Ectodermal cell (in vitro differentiated cells): Measurements from ENCODE around the gene DES. TPM values are rescaled to one million over a fixed set of nuclear protein-coding genes. Genes with fewer than 3 reads are reported as not detected.
A peak's percentile ranks its signal among the peaks of the same experiment; 100 is the strongest.

Source experiments
- H3K27ac ChIP-seq: 2 replicates; pipeline ENCODE4 v1.7.0; 2013; ENCODE audit warnings: mild to moderate bottlenecking, low read depth, low read length; ENCODE audit not compliant: insufficient read depth, poor library complexity, severe bottlenecking
- H3K27me3 ChIP-seq: 2 replicates; pipeline ENCODE4 v1.7.0; 2013; ENCODE audit warnings: mild to moderate bottlenecking, low read length; ENCODE audit not compliant: insufficient read depth, control insufficient read depth, poor library complexity, severe bottlenecking
- H3K36me3 ChIP-seq: one replicate; pipeline ENCODE4 v1.7.0; 2013; ENCODE audit warnings: low read length; ENCODE audit not compliant: control insufficient read depth, insufficient read depth
- H3K4me1 ChIP-seq: one replicate; pipeline ENCODE4 v1.7.0; 2013; ENCODE audit warnings: low read length; ENCODE audit not compliant: control insufficient read depth, insufficient read depth
- H3K4me3 ChIP-seq: 2 replicates; pipeline ENCODE4 v1.7.0; 2013; ENCODE audit warnings: low read depth, low read length, control low read depth; ENCODE audit not compliant: insufficient read depth
- H3K9me3 ChIP-seq: 2 replicates; pipeline ENCODE4 v1.7.0; 2013; ENCODE audit warnings: mild to moderate bottlenecking, low read length, moderate library complexity; ENCODE audit not compliant: control insufficient read depth
- WGBS, 2 experiments: methylation state at CpG; one replicate each; pipeline ENCODE4 v1.1.7; 2013; ENCODE audit warnings: missing lambda C conversion rate in 2 of 2; 5-methylcytosine and 5-hydroxymethylcytosine counted together
- polyA plus RNA-seq, 4 experiments: library from polyadenylated mRNA; stranded (reverse); fragments of 50-300 nt; gene quantifications; one replicate each; pipeline ENCODE4 v1.2.3, GENCODE V29; 2013

DES gene
- 0.65 TPM for polyA plus RNA-seq (2013, experiment 1 of 4)
- 0.57 TPM for polyA plus RNA-seq (2013, experiment 2 of 4)
- polyA plus RNA-seq (2013, experiment 3 of 4), result 1.0 TPM
- 0.45 TPM for polyA plus RNA-seq (2013, experiment 4 of 4)

DNA sequence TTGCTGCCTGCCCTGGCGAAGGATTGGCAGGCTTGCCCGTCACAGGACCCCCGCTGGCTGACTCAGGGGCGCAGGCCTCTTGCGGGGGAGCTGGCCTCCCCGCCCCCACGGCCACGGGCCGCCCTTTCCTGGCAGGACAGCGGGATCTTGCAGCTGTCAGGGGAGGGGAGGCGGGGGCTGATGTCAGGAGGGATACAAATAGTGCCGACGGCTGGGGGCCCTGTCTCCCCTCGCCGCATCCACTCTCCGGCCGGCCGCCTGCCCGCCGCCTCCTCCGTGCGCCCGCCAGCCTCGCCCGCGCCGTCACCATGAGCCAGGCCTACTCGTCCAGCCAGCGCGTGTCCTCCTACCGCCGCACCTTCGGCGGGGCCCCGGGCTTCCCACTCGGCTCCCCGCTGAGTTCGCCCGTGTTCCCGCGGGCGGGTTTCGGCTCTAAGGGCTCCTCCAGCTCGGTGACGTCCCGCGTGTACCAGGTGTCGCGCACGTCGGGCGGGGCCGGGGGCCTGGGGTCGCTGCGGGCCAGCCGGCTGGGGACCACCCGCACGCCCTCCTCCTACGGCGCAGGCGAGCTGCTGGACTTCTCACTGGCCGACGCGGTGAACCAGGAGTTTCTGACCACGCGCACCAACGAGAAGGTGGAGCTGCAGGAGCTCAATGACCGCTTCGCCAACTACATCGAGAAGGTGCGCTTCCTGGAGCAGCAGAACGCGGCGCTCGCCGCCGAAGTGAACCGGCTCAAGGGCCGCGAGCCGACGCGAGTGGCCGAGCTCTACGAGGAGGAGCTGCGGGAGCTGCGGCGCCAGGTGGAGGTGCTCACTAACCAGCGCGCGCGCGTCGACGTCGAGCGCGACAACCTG lies at the start of gene DES:
TSS of gene DES (plus strand) at position 223 of the 857 bp plus-strand sequence. CDS start at position 309, 86 bp downstream.
- no peaks in the 10 kb centered on the region for H3K9me3 ChIP-seq
- H3K36me3 ChIP-seq, result no peaks in the 10 kb centered on the region
- WGBS, 2 experiments, result 88% methylated on average over 98 of the region's 98 CpGs
- no peak within 1 kb of the TSS for H3K4me3 ChIP-seq
- H3K4me1 ChIP-seq, result peaks cover 10% of the 10 kb centered on the region
- H3K27ac ChIP-seq, result no peak within 1 kb of the TSS
- H3K27me3 ChIP-seq, result peaks cover 3% of the 10 kb centered on the region

DNA sequence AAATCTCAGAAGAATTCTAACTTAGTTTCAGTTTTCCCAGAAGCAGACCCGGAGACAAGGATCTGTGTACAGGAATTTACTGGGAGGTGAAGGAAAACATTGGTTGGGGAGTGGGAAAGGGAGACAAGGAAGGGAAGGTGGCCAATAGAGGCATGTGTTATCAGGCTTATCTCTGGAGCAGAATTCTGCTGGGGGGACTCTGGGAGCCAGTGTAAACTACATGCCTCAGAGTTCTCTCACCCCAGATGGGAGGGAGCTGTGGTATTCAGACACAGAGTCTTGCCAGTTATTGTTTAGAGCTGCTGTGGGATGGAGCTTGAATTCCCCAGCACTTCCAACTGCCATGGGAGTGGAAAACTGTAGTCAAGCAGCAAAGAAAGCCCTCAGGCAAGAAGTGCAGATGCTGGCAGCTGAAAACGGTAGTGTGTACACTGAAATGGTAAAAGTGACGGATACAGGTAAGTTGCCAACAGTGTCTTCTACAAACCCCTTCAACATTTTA lies 49.4 kb upstream of the DES start:
- H3K36me3 ChIP-seq, result no peaks in the 10 kb centered on the region
- H3K4me1 ChIP-seq, result no peaks in the 10 kb centered on the region
- 88 to 89% methylated on average over 3 of the region's 3 CpGs for WGBS, 2 experiments
- H3K27ac ChIP-seq, result no peak overlapping the region
- H3K27me3 ChIP-seq, result no peaks in the 10 kb centered on the region
- H3K4me3 ChIP-seq, result no peak overlapping the region
- no peaks in the 10 kb centered on the region for H3K9me3 ChIP-seq

DNA sequence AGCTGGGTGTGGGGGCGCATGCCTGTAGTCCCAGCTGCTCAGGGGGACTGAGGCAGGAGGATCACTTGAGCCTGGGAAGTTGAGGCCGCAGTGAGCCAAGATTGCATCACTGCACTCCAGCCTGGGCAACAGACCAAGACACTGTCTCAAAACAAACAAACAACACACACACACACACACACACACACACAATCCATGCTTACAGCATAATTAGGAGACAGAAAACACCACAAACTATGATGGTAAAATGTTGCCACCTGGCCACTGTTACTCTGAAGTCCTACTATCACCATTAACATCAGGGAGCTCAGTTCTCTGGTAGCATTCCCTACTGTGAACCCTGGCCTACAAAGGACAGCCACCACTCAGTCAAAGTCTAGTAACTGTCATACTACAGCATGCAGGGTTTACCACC lies 48.7 kb upstream of the DES start:
- Histone ChIP-seq H3K9me3 (no peaks in the 10 kb centered on the region), H3K27me3 (no peaks in the 10 kb centered on the region), H3K36me3 (no peaks in the 10 kb centered on the region), H3K4me1 (no peaks in the 10 kb centered on the region), H3K27ac (no peak overlapping the region), H3K4me3 (no peak overlapping the region)
- 51 to 53% methylated on average over 2 of the region's 2 CpGs for WGBS, 2 experiments

DNA sequence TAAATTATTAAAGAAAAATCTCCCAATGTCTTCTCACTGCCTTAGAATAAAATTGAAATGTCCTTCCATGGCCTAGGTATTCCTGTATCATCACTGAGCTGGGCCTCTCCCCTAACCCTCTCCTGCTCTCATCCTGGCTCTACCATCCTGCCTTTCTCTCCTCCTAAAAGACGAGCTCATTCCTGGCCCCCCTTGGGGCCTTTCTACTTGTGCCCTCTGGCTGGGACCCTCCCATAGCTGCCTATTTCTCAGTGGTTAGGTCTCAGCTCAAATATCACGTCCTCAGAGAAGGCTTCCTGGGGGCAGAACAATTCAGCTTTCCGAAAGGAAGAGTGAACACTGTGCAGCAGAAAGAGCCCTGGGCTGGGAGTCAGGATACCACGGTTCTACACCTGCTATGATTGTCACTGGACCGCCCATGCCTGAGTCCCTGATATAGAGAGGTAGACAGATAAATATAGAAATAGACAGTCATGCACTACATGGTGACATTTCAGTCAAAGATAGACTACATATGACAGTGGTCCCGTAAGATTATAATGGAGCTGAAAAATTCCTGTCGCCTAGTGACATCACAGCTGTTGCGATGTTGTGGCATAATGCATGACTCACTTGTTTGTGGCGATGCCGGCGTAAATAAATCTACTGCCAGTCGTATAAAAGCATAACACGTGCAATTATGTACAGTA lies 39.9 kb upstream of the DES start:
- H3K4me1 ChIP-seq, result peaks cover 13% of the 10 kb centered on the region
- no peaks in the 10 kb centered on the region for H3K9me3 ChIP-seq
- H3K27me3 ChIP-seq, result no peaks in the 10 kb centered on the region
- H3K27ac ChIP-seq, result peak overlapping the region; percentile 50
- H3K4me3 ChIP-seq, result no peak overlapping the region
- H3K36me3 ChIP-seq, result peaks cover 9% of the 10 kb centered on the region
- 60 to 68% methylated on average over 11 to 13 of the region's 13 CpGs for WGBS, 2 experiments

DNA sequence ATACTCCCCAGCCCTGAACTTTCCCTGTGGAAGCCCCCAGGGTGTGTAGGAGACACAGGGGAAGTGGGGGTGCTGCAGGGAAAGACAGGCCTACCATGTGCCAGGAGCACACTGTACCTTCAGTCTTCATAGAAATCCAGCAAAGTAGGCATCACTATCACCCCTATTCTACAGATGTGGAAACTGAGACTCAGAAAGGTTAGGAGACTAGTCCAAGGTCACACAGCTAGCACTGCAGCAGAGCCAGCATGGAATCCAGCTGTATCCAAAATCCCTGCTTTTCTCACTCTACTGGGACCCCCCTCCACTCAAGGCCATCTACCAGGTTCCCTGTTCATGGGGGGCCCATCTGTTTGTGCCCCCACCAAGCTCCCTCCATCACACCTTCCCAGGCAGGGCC lies 37.3 kb upstream of the DES start:
- H3K36me3 ChIP-seq, result peaks cover 6% of the 10 kb centered on the region

DNA sequence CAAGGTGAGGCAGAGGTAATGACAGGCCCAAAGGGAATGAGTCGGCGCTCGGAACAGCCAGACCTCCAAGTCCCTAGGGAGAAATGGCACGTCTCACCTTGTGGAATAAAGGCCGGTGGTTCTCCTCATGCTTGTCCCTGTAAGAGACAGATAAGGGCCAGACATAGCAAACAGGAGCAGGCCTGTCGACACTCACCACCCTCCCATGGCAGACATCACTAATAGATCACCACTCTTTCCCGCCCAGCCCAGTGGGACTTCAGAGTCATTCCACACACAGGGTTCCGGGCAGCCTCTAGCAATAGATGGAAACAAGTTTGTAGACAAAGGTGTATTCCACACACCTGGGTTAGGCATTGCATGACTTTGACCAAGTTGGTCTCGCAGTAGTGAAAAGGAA lies 36.7 kb upstream of the DES start:
- Histone ChIP-seq H3K27me3 (peaks cover 1% of the 10 kb centered on the region), H3K4me1 (peaks cover 14% of the 10 kb centered on the region), H3K27ac (no peak overlapping the region), H3K4me3 (no peak overlapping the region), H3K36me3 (peaks cover 6% of the 10 kb centered on the region), H3K9me3 (no peaks in the 10 kb centered on the region)
- WGBS, 2 experiments, result 94 to 95% methylated on average over 9 of the region's 9 CpGs

More for the DNA sequence above, 37.3 kb upstream of the DES start:
- Histone ChIP-seq H3K4me3 (no peak overlapping the region), H3K9me3 (no peaks in the 10 kb centered on the region), H3K27ac (no peak overlapping the region), H3K27me3 (no peaks in the 10 kb centered on the region), H3K4me1 (peaks cover 13% of the 10 kb centered on the region)

DNA sequence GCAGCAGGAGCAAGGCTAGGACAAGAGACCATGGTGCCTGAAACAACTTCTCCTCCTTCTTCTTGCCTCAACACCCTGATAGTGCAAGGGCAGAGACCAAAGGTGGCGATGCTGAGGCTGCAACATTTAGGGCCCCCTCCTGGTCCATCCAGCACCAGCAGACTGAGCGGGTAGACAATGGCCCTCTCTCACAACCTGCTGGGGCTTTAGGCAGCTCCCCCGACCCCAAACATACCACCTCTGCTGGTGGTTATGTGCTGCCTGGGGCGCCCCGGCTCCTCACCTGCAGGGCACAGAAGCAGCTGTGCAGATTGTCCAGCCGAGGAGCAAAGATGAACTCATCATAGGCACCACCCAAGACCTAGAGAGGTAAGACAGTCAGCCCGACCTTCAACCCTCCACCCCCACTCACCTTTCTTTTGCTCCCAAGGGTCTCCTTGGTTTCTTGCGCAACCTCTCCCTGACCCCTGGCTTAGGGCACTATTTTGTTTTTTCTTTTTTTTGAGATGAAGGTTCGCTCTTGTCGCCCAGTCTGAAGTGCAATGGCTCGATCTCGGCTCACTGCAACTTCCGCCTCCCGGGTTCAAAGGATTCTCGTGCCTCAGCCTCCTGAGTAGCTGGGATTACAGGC lies 34.0 kb upstream of the DES start:
- no peak overlapping the region for H3K27ac ChIP-seq
- peaks cover 6% of the 10 kb centered on the region for H3K36me3 ChIP-seq
- no peaks in the 10 kb centered on the region for H3K9me3 ChIP-seq
- no peak overlapping the region for H3K4me3 ChIP-seq
- peaks cover 6% of the 10 kb centered on the region for H3K4me1 ChIP-seq
- 80 to 81% methylated on average over 15 of the region's 15 CpGs for WGBS, 2 experiments
- H3K27me3 ChIP-seq, result peaks cover 6% of the 10 kb centered on the region

DNA sequence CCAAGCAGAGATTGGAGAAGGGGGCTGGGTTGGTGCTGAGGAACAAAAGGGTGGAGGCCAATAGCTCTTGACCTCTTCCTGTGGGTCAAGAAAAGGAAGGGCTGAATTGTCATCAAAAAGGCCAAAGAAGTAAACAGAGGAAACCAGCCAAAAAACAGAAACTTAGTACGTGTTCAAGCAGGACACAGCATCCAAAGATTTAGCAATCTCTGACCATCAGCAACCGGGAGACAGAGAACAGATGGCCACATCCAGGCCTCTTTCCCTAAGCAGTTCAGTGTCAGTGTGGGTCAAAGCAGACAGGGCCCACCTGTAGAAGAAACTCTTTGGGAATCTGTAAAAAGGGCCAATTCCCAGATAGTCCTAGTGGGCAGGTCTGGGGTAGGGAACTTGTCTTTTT lies 33.3 kb upstream of the DES start:
- peaks cover 5% of the 10 kb centered on the region for H3K4me1 ChIP-seq
- H3K9me3 ChIP-seq, result no peaks in the 10 kb centered on the region
- H3K36me3 ChIP-seq, result peaks cover 6% of the 10 kb centered on the region
- H3K4me3 ChIP-seq, result no peak overlapping the region
- no peak overlapping the region for H3K27ac ChIP-seq
- H3K27me3 ChIP-seq, result peaks cover 6% of the 10 kb centered on the region
- 90 to 97% methylated on average over 2 of the region's 2 CpGs for WGBS, 2 experiments

DNA sequence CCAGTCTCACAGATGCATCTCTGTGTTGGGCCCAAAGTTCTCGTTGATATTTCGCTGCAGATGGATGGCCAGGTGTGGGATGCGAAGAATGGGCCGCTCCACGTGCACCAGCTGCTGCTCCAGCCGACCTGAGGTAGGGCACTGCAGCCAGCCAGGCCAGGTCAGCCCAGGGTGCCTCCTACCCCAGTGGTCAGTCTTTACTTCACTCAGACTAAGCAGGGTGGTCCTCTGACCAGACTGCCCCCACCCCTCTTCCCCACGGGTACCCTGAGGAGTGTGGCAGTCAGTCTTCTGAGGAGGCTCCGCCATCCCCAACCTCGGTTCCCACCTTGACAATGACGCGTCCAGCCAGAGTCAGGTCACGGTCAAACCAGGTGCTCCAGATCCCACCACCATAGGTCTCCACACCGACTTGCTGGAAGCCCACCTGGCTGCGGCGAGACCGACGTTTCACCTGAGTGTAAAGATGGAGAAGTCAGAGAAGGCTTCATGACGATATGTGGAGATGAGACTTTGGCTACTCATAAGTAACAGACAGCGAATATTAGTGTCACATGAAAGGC lies 32.1 kb upstream of the DES start:
- Histone ChIP-seq H3K27me3 (peaks cover 6% of the 10 kb centered on the region), H3K4me3 (no peak overlapping the region), H3K27ac (no peak overlapping the region), H3K9me3 (no peaks in the 10 kb centered on the region), H3K4me1 (peaks cover 5% of the 10 kb centered on the region), H3K36me3 (peaks cover 6% of the 10 kb centered on the region)
- 95% methylated on average over 19 of the region's 19 CpGs for WGBS, 2 experiments
